Liver (tissue), 9 donors: Measurements from ENCODE around the gene TRIM52. TPM values are rescaled to one million over a fixed set of nuclear protein-coding genes. Genes with fewer than 3 reads are reported as not detected.

Source experiments
- DNase-seq: peaks from one replicate; pipeline ENCODE4 v3.0.0-alpha.2; 2017; ENCODE audit warnings: low spot score
- H3K27ac ChIP-seq, 2 donors: one replicate each; pipeline ENCODE4 v1.7.0; 2013; ENCODE audit warnings: inconsistent platforms in 2 of 2, low read length in 2 of 2, control low read depth in 1 of 2, low read depth in 1 of 2, mild to moderate bottlenecking in 1 of 2
- H3K27me3 ChIP-seq, 4 donors: one replicate each; pipeline versions ENCODE4 v1.6.1 to v1.7.0; 2013; ENCODE audit warnings: low read length in 3 of 4, inconsistent platforms in 1 of 4, mild to moderate bottlenecking in 1 of 4, moderate library complexity in 1 of 4; ENCODE audit not compliant: control insufficient read depth in 4 of 4, insufficient read depth in 4 of 4
- H3K36me3 ChIP-seq, 4 donors: one replicate each; pipeline versions ENCODE4 v1.6.1 to v1.7.0; 2013; ENCODE audit warnings: low read length in 3 of 4, mild to moderate bottlenecking in 3 of 4, low read depth in 1 of 4, moderate library complexity in 1 of 4; ENCODE audit not compliant: control insufficient read depth in 4 of 4, insufficient read depth in 3 of 4
- H3K4me1 ChIP-seq, 4 donors: one replicate each; pipeline versions ENCODE4 v1.6.1 to v1.7.0; 2013; ENCODE audit warnings: low read length in 3 of 4, mild to moderate bottlenecking in 3 of 4, moderate library complexity in 1 of 4; ENCODE audit not compliant: control insufficient read depth in 4 of 4, insufficient read depth in 4 of 4
- H3K4me3 ChIP-seq, 3 donors: one replicate each; pipeline versions ENCODE4 v1.6.1 to v1.7.0; 2013; ENCODE audit warnings: low read length in 3 of 3, control low read depth in 1 of 3, low read depth in 1 of 3, mild to moderate bottlenecking in 1 of 3
- H3K9ac ChIP-seq, 2 donors: one replicate each; pipeline ENCODE4 v1.7.0; 2013; ENCODE audit warnings: low read length in 2 of 2, mild to moderate bottlenecking in 2 of 2, moderate library complexity in 2 of 2, control low read depth in 1 of 2, low read depth in 1 of 2
- H3K9me3 ChIP-seq, 4 donors: one replicate each; pipeline versions ENCODE4 v1.6.1 to v1.7.0; 2013; ENCODE audit warnings: low read length in 3 of 4; ENCODE audit not compliant: control insufficient read depth in 4 of 4
- EGR1 ChIP-seq, 2 donors: IDR thresholded peaks; 2 replicates each; pipeline ENCODE4 v1.6.1; 2016 to 2018; ENCODE audit warnings: antibody characterized with exemption in 2 of 2, low read depth in 2 of 2
- FOXA1 ChIP-seq: IDR thresholded peaks from 2 replicates; pipeline ENCODE4 v1.6.1; 2016; ENCODE audit warnings: antibody characterized with exemption
- GABPA ChIP-seq, 2 donors: IDR thresholded peaks in 1 of 2; conservative IDR thresholded peaks in 1 of 2; 2 replicates each; pipeline ENCODE4 v1.6.1; 2016; ENCODE audit warnings: antibody characterized with exemption in 2 of 2, mild to moderate bottlenecking in 1 of 2, moderate library complexity in 1 of 2
- HNF4A ChIP-seq, 2 donors: conservative IDR thresholded peaks; 2 replicates each; pipeline ENCODE4 v1.6.1; 2016; ENCODE audit warnings: antibody characterized with exemption in 2 of 2, mild to moderate bottlenecking in 2 of 2
- HNF4G ChIP-seq: IDR thresholded peaks from 2 replicates; pipeline ENCODE4 v1.6.1; 2016; ENCODE audit warnings: antibody characterized with exemption
- JUND ChIP-seq, 2 donors: IDR thresholded peaks; 2 replicates each; pipeline ENCODE4 v1.6.1; 2016; ENCODE audit warnings: antibody characterized with exemption in 2 of 2
- NR2F2 ChIP-seq: IDR thresholded peaks from 2 replicates; pipeline ENCODE4 v1.6.1; 2016; ENCODE audit warnings: antibody characterized with exemption
- RAD21 ChIP-seq, 2 donors: IDR thresholded peaks; 2 replicates each; pipeline ENCODE4 v1.6.1; 2016; ENCODE audit warnings: antibody characterized with exemption in 2 of 2, mild to moderate bottlenecking in 2 of 2
- SP1 ChIP-seq: IDR thresholded peaks from 2 replicates; pipeline ENCODE4 v1.6.1; 2018; ENCODE audit warnings: antibody characterized with exemption, mild to moderate bottlenecking
- TAF1 ChIP-seq: conservative IDR thresholded peaks from 2 replicates; pipeline ENCODE4 v1.6.1; 2016; ENCODE audit warnings: antibody characterized with exemption, mild to moderate bottlenecking
- YY1 ChIP-seq: IDR thresholded peaks from 2 replicates; pipeline ENCODE4 v1.6.1; 2016; ENCODE audit warnings: antibody characterized with exemption, mild to moderate bottlenecking
- WGBS: extraction: QIAGEN DNeasy Blood & Tissue Kit; methylation state at CpG from one replicate; pipeline ENCODE4 v1.1.7; 2013; 5-methylcytosine and 5-hydroxymethylcytosine counted together
- polyA plus RNA-seq, 2 donors: library from polyadenylated mRNA; stranded (reverse) in 1 of 2; unstranded in 1 of 2; fragments of 200-250 nt in 1 of 2; fragments of >200 nt in 1 of 2; fragmentation: Nextera tagmentation in 1 of 2; extraction: Ambion mirVana in 1 of 2; gene quantifications; one replicate each; pipeline versions ENCODE4 v1.2.1 to v1.2.3, GENCODE V29; 2013 to 2015
- total RNA-seq, 2 donors: library from RNA; depleted of rRNA; stranded (reverse); fragments of >200 nt; gene quantifications; one replicate each; pipeline ENCODE4 v1.2.3, GENCODE V29; 2014
- TF ChIP-seq, protein P1 (sequence below): IDR thresholded peaks from 2 replicates; pipeline ENCODE4 v1.6.1; 2016; ENCODE audit warnings: antibody characterized with exemption, mild to moderate bottlenecking
- TF ChIP-seq, protein P2 (sequence below): fragments of 150-350 bp; IDR thresholded peaks from 2 replicates; pipeline ENCODE4 v1.5.1; 2017; ENCODE audit warnings: improper control_type of control experiment, low read depth, low read length; ENCODE audit not compliant: missing input control
- TF ChIP-seq, protein P3 (sequence below): IDR thresholded peaks from 2 replicates; pipeline ENCODE4 v1.6.1; 2016; ENCODE audit warnings: antibody characterized with exemption
- donor health status: healthy.
- donor health status: healthy.
- donor health status: healthy.
- donor health status: healthy.
- donor health status: healthy.

TRIM52 gene
- total and polyA plus RNA-seq, 4 donors: 2.8 to 11.4 (median 6.3) TPM

DNA sequence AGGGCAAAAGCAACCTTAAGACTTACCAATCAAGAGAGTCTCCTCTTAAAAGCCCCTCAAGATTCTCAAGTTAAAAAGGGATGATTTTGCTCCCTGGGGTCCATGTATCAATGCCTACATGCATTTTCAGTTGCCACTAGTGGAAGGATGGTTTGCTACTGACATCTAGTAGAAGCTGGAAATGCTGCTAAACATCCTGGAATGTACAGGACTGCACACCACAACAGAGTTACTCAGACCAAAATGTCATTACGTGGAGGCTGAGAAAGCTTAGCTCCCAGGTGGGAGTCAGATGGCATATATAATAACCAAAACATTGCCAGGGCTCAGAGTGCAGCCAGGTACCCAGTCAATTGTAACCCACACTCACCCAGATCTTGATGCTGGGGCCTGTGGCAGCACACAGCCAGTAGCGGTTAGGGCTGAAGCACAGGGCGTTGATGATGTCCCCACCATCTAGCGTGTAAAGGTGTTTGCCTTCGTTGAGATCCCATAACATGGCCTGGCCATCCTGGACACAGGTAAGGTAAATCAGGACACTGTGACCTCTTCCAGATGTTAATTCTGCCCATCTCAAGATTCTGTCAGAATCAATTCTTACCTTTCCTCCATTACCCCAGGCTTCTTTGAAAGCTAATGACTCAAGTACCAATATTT lies 23.1 kb downstream of the TRIM52 start:
- Histone ChIP-seq H3K4me1 (peaks cover 0 to 15% (median 12%) of the 10 kb centered on the region in 4 donors), H3K9me3 (no peaks in the 10 kb centered on the region), H3K4me3 (no peak overlapping the region), H3K27me3 (no peaks in the 10 kb centered on the region), H3K27ac (no peak overlapping the region), H3K9ac (no peak overlapping the region), H3K36me3 (peaks cover 32 to 82% (median 63%) of the 10 kb centered on the region in 4 donors)
- TF ChIP-seq, protein P1, sequence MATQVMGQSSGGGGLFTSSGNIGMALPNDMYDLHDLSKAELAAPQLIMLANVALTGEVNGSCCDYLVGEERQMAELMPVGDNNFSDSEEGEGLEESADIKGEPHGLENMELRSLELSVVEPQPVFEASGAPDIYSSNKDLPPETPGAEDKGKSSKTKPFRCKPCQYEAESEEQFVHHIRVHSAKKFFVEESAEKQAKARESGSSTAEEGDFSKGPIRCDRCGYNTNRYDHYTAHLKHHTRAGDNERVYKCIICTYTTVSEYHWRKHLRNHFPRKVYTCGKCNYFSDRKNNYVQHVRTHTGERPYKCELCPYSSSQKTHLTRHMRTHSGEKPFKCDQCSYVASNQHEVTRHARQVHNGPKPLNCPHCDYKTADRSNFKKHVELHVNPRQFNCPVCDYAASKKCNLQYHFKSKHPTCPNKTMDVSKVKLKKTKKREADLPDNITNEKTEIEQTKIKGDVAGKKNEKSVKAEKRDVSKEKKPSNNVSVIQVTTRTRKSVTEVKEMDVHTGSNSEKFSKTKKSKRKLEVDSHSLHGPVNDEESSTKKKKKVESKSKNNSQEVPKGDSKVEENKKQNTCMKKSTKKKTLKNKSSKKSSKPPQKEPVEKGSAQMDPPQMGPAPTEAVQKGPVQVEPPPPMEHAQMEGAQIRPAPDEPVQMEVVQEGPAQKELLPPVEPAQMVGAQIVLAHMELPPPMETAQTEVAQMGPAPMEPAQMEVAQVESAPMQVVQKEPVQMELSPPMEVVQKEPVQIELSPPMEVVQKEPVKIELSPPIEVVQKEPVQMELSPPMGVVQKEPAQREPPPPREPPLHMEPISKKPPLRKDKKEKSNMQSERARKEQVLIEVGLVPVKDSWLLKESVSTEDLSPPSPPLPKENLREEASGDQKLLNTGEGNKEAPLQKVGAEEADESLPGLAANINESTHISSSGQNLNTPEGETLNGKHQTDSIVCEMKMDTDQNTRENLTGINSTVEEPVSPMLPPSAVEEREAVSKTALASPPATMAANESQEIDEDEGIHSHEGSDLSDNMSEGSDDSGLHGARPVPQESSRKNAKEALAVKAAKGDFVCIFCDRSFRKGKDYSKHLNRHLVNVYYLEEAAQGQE: no peak
- DNase-seq: no peak
- WGBS: 93% methylated on average over 5 of the region's 5 CpGs

DNA sequence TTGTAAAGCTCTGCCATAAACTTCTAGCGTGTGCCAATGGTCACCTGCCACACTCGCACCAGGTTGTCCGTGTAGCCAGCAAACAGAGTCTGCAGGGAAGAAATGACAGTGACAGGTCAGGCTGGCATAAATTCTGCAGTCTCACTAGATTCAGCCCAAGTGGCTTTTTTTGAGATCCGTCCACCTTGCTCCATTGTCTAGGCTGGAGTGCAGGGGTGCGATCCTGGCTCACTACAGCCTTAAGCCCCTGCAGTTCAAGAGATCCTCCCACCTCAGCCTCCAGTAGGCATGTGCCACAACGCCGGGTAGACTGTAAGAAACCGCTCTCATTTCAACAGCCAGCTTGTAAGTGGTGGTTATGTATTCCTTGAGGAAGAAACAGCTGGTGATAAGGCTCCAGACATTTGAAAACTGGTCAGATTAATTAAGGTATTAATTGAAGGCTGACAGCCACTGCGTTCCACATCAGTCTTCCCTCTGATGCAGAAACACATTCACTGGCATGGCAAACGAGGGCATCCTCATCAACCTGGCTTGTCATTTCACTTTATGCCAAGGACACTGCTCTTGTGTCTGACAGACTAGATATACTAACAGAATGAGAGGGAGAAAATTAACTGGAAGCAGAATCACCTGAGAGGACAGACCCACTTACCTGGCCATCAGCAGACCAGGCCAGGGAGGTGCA lies 23.8 kb downstream of the TRIM52 start:
- H3K36me3 ChIP-seq: peaks cover 34 to 90% (median 69%) of the 10 kb centered on the region in 4 donors
- H3K27me3 ChIP-seq: no peaks in the 10 kb centered on the region
- H3K27ac ChIP-seq: no peak overlapping the region
- H3K9ac ChIP-seq: no peak overlapping the region
- H3K4me3 ChIP-seq: no peak overlapping the region
- no peaks in the 10 kb centered on the region for H3K9me3 ChIP-seq
- 94% methylated on average over 10 of the region's 10 CpGs for WGBS
- no peak for TF ChIP-seq GABPA (IDR thresholded peaks at IDR 0.05 in 1 of 2, conservative IDR thresholded peaks at IDR 0.05 in 1 of 2)
- TF ChIP-seq JUND (IDR thresholded peaks at IDR 0.05): no peak
- TF ChIP-seq, protein P1: no peak
- TF ChIP-seq, protein P2, sequence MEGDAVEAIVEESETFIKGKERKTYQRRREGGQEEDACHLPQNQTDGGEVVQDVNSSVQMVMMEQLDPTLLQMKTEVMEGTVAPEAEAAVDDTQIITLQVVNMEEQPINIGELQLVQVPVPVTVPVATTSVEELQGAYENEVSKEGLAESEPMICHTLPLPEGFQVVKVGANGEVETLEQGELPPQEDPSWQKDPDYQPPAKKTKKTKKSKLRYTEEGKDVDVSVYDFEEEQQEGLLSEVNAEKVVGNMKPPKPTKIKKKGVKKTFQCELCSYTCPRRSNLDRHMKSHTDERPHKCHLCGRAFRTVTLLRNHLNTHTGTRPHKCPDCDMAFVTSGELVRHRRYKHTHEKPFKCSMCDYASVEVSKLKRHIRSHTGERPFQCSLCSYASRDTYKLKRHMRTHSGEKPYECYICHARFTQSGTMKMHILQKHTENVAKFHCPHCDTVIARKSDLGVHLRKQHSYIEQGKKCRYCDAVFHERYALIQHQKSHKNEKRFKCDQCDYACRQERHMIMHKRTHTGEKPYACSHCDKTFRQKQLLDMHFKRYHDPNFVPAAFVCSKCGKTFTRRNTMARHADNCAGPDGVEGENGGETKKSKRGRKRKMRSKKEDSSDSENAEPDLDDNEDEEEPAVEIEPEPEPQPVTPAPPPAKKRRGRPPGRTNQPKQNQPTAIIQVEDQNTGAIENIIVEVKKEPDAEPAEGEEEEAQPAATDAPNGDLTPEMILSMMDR: no peak
- no peak for TF ChIP-seq HNF4A (conservative IDR thresholded peaks at IDR 0.05)
- TF ChIP-seq TAF1: no peak
- TF ChIP-seq RAD21 (IDR thresholded peaks at IDR 0.05): no peak
- TF ChIP-seq, protein P3, sequence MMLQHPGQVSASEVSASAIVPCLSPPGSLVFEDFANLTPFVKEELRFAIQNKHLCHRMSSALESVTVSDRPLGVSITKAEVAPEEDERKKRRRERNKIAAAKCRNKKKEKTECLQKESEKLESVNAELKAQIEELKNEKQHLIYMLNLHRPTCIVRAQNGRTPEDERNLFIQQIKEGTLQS: no peak
- TF ChIP-seq NR2F2: no peak
- TF ChIP-seq FOXA1: no peak
- no peak for TF ChIP-seq YY1
- TF ChIP-seq HNF4G: no peak
- no peak for TF ChIP-seq EGR1 (IDR thresholded peaks at IDR 0.05; ENCODE audit: low read depth in 2 of 2)
- TF ChIP-seq SP1: no peak
- no peak for DNase-seq
- H3K4me1 ChIP-seq: peaks cover 0 to 8% (median 6%) of the 10 kb centered on the region in 4 donors
